Stimulated activated CD8-positive, alpha-beta memory T cell treated with anti-CD3 and anti-CD28 coated beads, Interleukin-7, amount 100 ng/mL, for 48 hours (primary cell): Measurements from ENCODE around the gene PRSS38.

Experiments
- DNase-seq, 2 donors: peaks; one replicate each; pipeline ENCODE4 v3.0.0-alpha.2; 2020; ENCODE audit warnings: low read depth in 1 of 2; ENCODE audit errors: extremely low read depth in 1 of 2

PRSS38 gene

DNA sequence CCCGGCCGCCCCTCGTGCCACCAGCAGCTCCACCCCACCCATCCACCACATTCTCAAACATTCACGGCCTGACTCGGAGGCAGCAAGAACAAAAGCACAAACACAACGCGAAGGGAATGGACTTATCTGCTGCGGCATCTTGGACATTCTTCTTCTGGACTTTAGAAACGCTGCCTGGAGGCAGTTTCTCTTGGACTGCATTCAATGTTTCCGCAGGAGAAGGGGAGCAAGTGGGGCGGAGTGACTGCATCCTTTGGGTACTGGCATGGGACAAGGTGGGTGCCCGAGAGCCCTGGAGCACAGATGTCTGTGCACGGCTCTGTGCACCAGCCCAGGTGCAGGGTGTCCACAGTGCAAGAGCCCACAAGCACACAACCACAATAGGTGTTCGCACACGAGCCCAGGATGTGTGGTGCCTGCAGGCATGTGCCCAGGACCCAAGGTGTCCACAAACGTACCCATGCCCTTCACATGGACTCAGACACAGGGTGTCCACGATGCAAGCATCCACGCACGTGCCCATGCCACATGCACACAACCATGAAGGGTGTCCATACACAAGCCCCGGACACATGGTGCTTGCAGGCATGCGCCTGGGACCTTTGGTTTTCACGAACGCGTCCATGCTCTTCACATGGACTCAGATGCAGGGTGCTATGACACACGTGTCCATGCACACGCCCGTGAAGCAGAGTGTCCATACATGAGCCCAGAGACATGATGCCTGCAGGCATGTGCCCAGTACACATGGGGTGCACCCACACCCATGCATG is 78.7 kb downstream of the PRSS38 start:
- DNase-seq, result no peak

- no peak for DNase-seq
Observed at GRCh38 chr1:227894831-227895451, 79.5 kb downstream of the PRSS38 start.
